H1 (cell line): ENCODE data around the gene SPRING1. TPM values are rescaled to one million over a fixed set of nuclear protein-coding genes. Genes with fewer than 3 reads are reported as not detected.

Source experiments
- CTCF ChIA-PET: fragments of 300-600 bp; sonication (Branson Sonifier 250); formaldehyde crosslinking; loops from one replicate; lab custom pipeline; 2021; ENCODE audit not compliant: partially characterized antibody; lab: Charles Lee
- POLR2A ChIA-PET: fragments of 300-600 bp; sonication (Branson Sonifier 250); formaldehyde crosslinking; loops from one replicate; lab custom pipeline; 2021; ENCODE audit warnings: inconsistent platforms; ENCODE audit not compliant: partially characterized antibody; lab: Charles Lee
- DNase-seq, 2 experiments: peaks; one replicate each; pipeline versions ENCODE4 v3.0.0 to v3.0.0-alpha.2; 2010 to 2022; ENCODE audit warnings: low spot score in 2 of 2, low read depth in 1 of 2, mixed read lengths in 1 of 2
- FAIRE-seq: peaks from 2 replicates; lab custom pipeline; 2011; peaks lifted over from hg19 to GRCh38; lab: Jason Lieb, UNC
- H2AFZ ChIP-seq: 2 replicates; pipeline ENCODE4 v1.8.1; 2012; ENCODE audit warnings: low read length, inconsistent platforms
- H2AK5ac ChIP-seq: 2 replicates; pipeline ENCODE4 v1.6.1; 2013; ENCODE audit warnings: low read depth, low read length
- H2BK120ac ChIP-seq: replicated peaks from 2 replicates; pipeline ENCODE3; 2013; ENCODE audit warnings: low read depth, low read length, inconsistent platforms
- H2BK12ac ChIP-seq: 2 replicates; pipeline ENCODE4 v1.6.1; 2013; ENCODE audit warnings: low read depth, low read length
- H2BK15ac ChIP-seq: 2 replicates; pipeline ENCODE4 v1.6.1; 2013; ENCODE audit warnings: low read length
- H2BK20ac ChIP-seq: 2 replicates; pipeline ENCODE4 v1.6.1; 2013; ENCODE audit warnings: low read length
- H2BK5ac ChIP-seq: 2 replicates; pipeline ENCODE4 v1.6.1; 2013; ENCODE audit warnings: low read depth, low read length
- H3K14ac ChIP-seq: 2 replicates; pipeline ENCODE4 v1.6.1; 2013; ENCODE audit warnings: inconsistent platforms; ENCODE audit not compliant: insufficient read length
- H3K18ac ChIP-seq: 2 replicates; pipeline ENCODE4 v1.6.1; 2013; ENCODE audit warnings: low read length; ENCODE audit errors: extremely low read depth
- H3K23ac ChIP-seq: 2 replicates; pipeline ENCODE4 v1.6.1; 2013; ENCODE audit warnings: inconsistent platforms; ENCODE audit not compliant: insufficient read length
- H3K23me2 ChIP-seq: 2 replicates; pipeline ENCODE4 v1.6.1; 2013; ENCODE audit warnings: low read depth, low read length
- H3K27ac ChIP-seq: 2 replicates; pipeline ENCODE4 v1.6.1; 2011; ENCODE audit warnings: low read depth, low read length, inconsistent platforms
- H3K27me3 ChIP-seq, 4 experiments: replicated peaks in 1 of 4; 1 replicate in 1 of 4; 2 replicates in 3 of 4; pipeline versions ENCODE4 v1.6.1 to v1.8.1; 2011 to 2013; ENCODE audit warnings: low read length in 3 of 4, mild to moderate bottlenecking in 3 of 4, inconsistent platforms in 2 of 4, mixed read lengths in 2 of 4, moderate library complexity in 1 of 4; ENCODE audit not compliant: control insufficient read depth in 3 of 4, insufficient read depth in 3 of 4; ENCODE audit errors: extremely low read depth in 1 of 4
- H3K36me3 ChIP-seq, 4 experiments: 2 replicates each; pipeline versions ENCODE4 v1.6.1 to v1.8.1; 2011 to 2013; ENCODE audit warnings: mild to moderate bottlenecking in 4 of 4, low read length in 3 of 4, moderate library complexity in 2 of 4, control low read depth in 1 of 4, inconsistent platforms in 1 of 4; ENCODE audit not compliant: insufficient read depth in 4 of 4, control insufficient read depth in 2 of 4
- H3K4ac ChIP-seq: replicated peaks from 2 replicates; pipeline ENCODE3; 2013; ENCODE audit warnings: low read length, low read depth, mixed read lengths, inconsistent platforms; ENCODE audit not compliant: insufficient read length
- H3K4me1 ChIP-seq, 4 experiments: replicated peaks in 1 of 4; 1 replicate in 1 of 4; 2 replicates in 3 of 4; pipeline versions ENCODE4 v1.6.1 to v1.8.1; 2011 to 2013; ENCODE audit warnings: low read length in 3 of 4, inconsistent platforms in 2 of 4, mixed read lengths in 1 of 4; ENCODE audit not compliant: insufficient read depth in 4 of 4, control insufficient read depth in 3 of 4
- H3K4me2 ChIP-seq, 2 experiments: 2 replicates each; pipeline versions ENCODE4 v1.6.1 to v1.8.1; 2011 to 2013; ENCODE audit warnings: low read depth in 2 of 2, low read length in 2 of 2, control low read depth in 1 of 2, inconsistent platforms in 1 of 2, mild to moderate bottlenecking in 1 of 2; ENCODE audit not compliant: insufficient read depth in 1 of 2
- H3K4me3 ChIP-seq, 4 experiments: fragments of 200-600, 300-600 bp in 1 of 4; sonication (generic), shearing (Covaris generic), sonication (Bioruptor Twin) in 1 of 4; 2 replicates each; pipeline versions ENCODE4 v1.5.1 to v1.8.1; 2011 to 2016; ENCODE audit warnings: low read length in 4 of 4, low read depth in 3 of 4, control low read depth in 2 of 4, inconsistent platforms in 2 of 4, mild to moderate bottlenecking in 2 of 4, mixed read lengths in 1 of 4, moderate library complexity in 1 of 4; ENCODE audit not compliant: insufficient read depth in 2 of 4; ENCODE audit errors: extremely low read depth in 1 of 4
- H3K56ac ChIP-seq: replicated peaks from 2 replicates; pipeline ENCODE3; 2013; ENCODE audit warnings: low read depth, mild to moderate bottlenecking, mixed read lengths, low read length, inconsistent platforms; ENCODE audit not compliant: insufficient read length
- H3K79me1 ChIP-seq: 2 replicates; pipeline ENCODE4 v1.6.1; 2013; ENCODE audit warnings: low read depth, low read length, control low read depth
- H3K79me2 ChIP-seq, 2 experiments: 2 replicates each; pipeline versions ENCODE4 v1.6.1 to v1.8.1; 2012 to 2013; ENCODE audit warnings: low read length in 2 of 2, mild to moderate bottlenecking in 2 of 2, inconsistent platforms in 1 of 2; ENCODE audit not compliant: insufficient read depth in 2 of 2, control insufficient read depth in 1 of 2
- H3K9ac ChIP-seq, 4 experiments: replicated peaks in 1 of 4; 1 replicate in 1 of 4; 2 replicates in 3 of 4; pipeline versions ENCODE4 v1.6.1 to v1.8.1; 2011 to 2013; ENCODE audit warnings: low read depth in 3 of 4, low read length in 3 of 4, control low read depth in 2 of 4, mild to moderate bottlenecking in 2 of 4, moderate library complexity in 2 of 4, inconsistent platforms in 1 of 4; ENCODE audit errors: extremely low read depth in 1 of 4
- H3K9me3 ChIP-seq, 2 experiments: 2 replicates each; pipeline versions ENCODE4 v1.6.1 to v1.8.1; 2012 to 2013; ENCODE audit warnings: mild to moderate bottlenecking in 2 of 2, moderate library complexity in 2 of 2, control low read depth in 1 of 2, inconsistent platforms in 1 of 2, low read depth in 1 of 2, low read length in 1 of 2, mixed read lengths in 1 of 2; ENCODE audit not compliant: insufficient read depth in 2 of 2
- H4K20me1 ChIP-seq, 2 experiments: replicated peaks in 1 of 2; 2 replicates each; pipeline versions ENCODE3 to v1.8.1; 2011 to 2013; ENCODE audit warnings: inconsistent platforms in 2 of 2, low read length in 2 of 2, mild to moderate bottlenecking in 1 of 2; ENCODE audit not compliant: insufficient read depth in 2 of 2, control insufficient read depth in 1 of 2
- H4K5ac ChIP-seq: 2 replicates; pipeline ENCODE4 v1.6.1; 2013; ENCODE audit warnings: low read length, low read depth, mixed read lengths, inconsistent platforms; ENCODE audit not compliant: insufficient read length
- H4K8ac ChIP-seq: 2 replicates; pipeline ENCODE4 v1.8.0; 2013; ENCODE audit warnings: mild to moderate bottlenecking, moderate library complexity, low read length, inconsistent platforms; ENCODE audit not compliant: insufficient read depth; ENCODE audit errors: extremely low read depth
- H4K91ac ChIP-seq: replicated peaks from 2 replicates; pipeline ENCODE3; 2013; ENCODE audit warnings: low read length, mixed read lengths, inconsistent platforms; ENCODE audit not compliant: insufficient read length
- CEBPB ChIP-seq: IDR thresholded peaks from 2 replicates; pipeline ENCODE4 v1.6.1; 2012; ENCODE audit warnings: low read depth, low read length
- POLR2A ChIP-seq, 2 experiments: IDR thresholded peaks; 1 replicate in 1 of 2; 2 replicates in 1 of 2; pipeline ENCODE4 v1.6.1; 2011; ENCODE audit warnings: low read depth in 2 of 2, low read length in 2 of 2, mild to moderate bottlenecking in 2 of 2; ENCODE audit errors: control extremely low read depth in 1 of 2
- RXRA ChIP-seq: IDR thresholded peaks from 2 replicates; pipeline ENCODE4 v1.6.1; 2011; ENCODE audit warnings: low read depth, mild to moderate bottlenecking, low read length, moderate library complexity; ENCODE audit not compliant: insufficient read depth
- YY1 ChIP-seq: IDR thresholded peaks from 2 replicates; pipeline ENCODE4 v1.6.1; 2011; ENCODE audit warnings: low read depth, mild to moderate bottlenecking, low read length
- WGBS, 2 experiments: shearing (Covaris generic) in 1 of 2; methylation state at CpG; one replicate each; pipeline versions ENCODE4 v1.1.6 to v1.1.7; 2013 to 2015; ENCODE audit warnings: low lambda C conversion rate in 2 of 2, mixed read lengths in 2 of 2, inconsistent platforms in 1 of 2, low coverage in 1 of 2, missing lambda C conversion rate in 1 of 2; ENCODE audit not compliant: insufficient replicate concordance in 2 of 2, insufficient coverage in 1 of 2, insufficient read length in 1 of 2; ENCODE audit errors: extremely low coverage in 1 of 2, missing lambda C conversion rate in 1 of 2; 5-methylcytosine and 5-hydroxymethylcytosine counted together
- polyA plus RNA-seq, 7 experiments: library from polyadenylated mRNA; depleted of rRNA in 3 of 7; stranded (reverse) in 5 of 7; unstranded in 2 of 7; fragments of >200 nt in 5 of 7; fragments of 200-250 nt in 2 of 7; gene quantifications; 1 replicate in 5 of 7; 2 replicates in 1 of 7; 4 replicates in 1 of 7; pipeline versions ENCODE4 v1.2.1 to v1.2.3, GENCODE V29; 2011 to 2013; ENCODE audit warnings: missing spikeins in 2 of 7, mixed read lengths in 2 of 7
- total RNA-seq: library from RNA; stranded (reverse); fragmentation: NEBNext Ultra II Directional; extraction: Animal tissue kit (Norgen Biotek cat#: 25700); gene quantifications from 2 replicates; pipeline ENCODE4 v1.2.1, GENCODE V29; 2021

Gene SPRING1
- total and polyA plus RNA-seq, 2 of the 8 experiments (the other 6 are each of a cell fraction or from before 2014, with no cell fraction given): 14.3 to 46.5 TPM

GRCh38 chr12:116698554-116699075 lies 39.3 kb downstream of the SPRING1 start:
- no peaks in the 10 kb centered on the region for H3K79me1 ChIP-seq
- CTCF ChIA-PET: interaction anchor here (0.6 to 3.0 kb wide), 11 partner anchors 9 to 752 kb away, joined by 3 to 19 read pairs (median 3); no protein-coding TSS in a partner anchor

More at GRCh38 chr12:116698554-116699075, 39.3 kb downstream of the SPRING1 start:
- H2AK5ac ChIP-seq: no peak overlapping the region
- H2BK20ac ChIP-seq: no peak overlapping the region
- no peak overlapping the region for H4K91ac ChIP-seq
- DNase-seq (no peak), FAIRE-seq (no peak)
- no peak overlapping the region for H2BK15ac ChIP-seq
- no peak for TF ChIP-seq YY1
- no peak for TF ChIP-seq RXRA
- no peak for TF ChIP-seq POLR2A (IDR thresholded peaks at IDR 0.05; ENCODE audit: control extremely low read depth in 1 of 2, low read depth in 2 of 2, low read length in 2 of 2)
- TF ChIP-seq CEBPB: no peak
- no peak overlapping the region for H2BK5ac ChIP-seq
- H3K23me2 ChIP-seq: 0 out of 2 replicates have a peak, but pooled peaks cover 5% of the 10 kb centered on the region
- H3K14ac ChIP-seq: no peak overlapping the region
- no peak overlapping the region for H3K9ac ChIP-seq
- peaks cover 0 to 7% (median 3%) of the 10 kb centered on the region in 4 experiments; a peak in 4 of 7 replicates for H3K4me1 ChIP-seq
- H3K36me3 ChIP-seq: no peaks in the 10 kb centered on the region
- H2BK12ac ChIP-seq: no peak overlapping the region
- WGBS, 2 experiments: 91% methylated on average over 2 of the region's 2 CpGs; no CpG with 5 or more reads in 1 of the 2 experiments
- H3K27ac ChIP-seq: no peak overlapping the region
- no peak overlapping the region for H3K4ac ChIP-seq
- H2AFZ ChIP-seq: no peak overlapping the region
- no peak overlapping the region for H4K8ac ChIP-seq
- peaks cover 0 to 8% (median 5%) of the 10 kb centered on the region in 4 experiments; a peak in 5 of 7 replicates for H3K27me3 ChIP-seq
- POLR2A ChIA-PET: no interaction called here
- no peak overlapping the region for H2BK120ac ChIP-seq
- H3K4me2 ChIP-seq: no peak overlapping the region
- H3K9me3 ChIP-seq: no peaks in the 10 kb centered on the region
- H3K18ac ChIP-seq: no peak overlapping the region
- H3K56ac ChIP-seq: no peak overlapping the region
- no peak overlapping the region for H3K23ac ChIP-seq
- no peak overlapping the region for H3K4me3 ChIP-seq
- no peaks in the 10 kb centered on the region for H3K79me2 ChIP-seq
- H4K20me1 ChIP-seq: no peaks in the 10 kb centered on the region
- no peak overlapping the region for H4K5ac ChIP-seq
